IMR-90 (cell line): Measurements from ENCODE around the gene TNS3. TPM values are rescaled to one million over a fixed set of nuclear protein-coding genes. Genes with fewer than 3 reads are reported as not detected.
A peak's percentile ranks its signal among the peaks of the same experiment; 100 is the strongest.

Source experiments
- ATAC-seq: fragments of 200-7000 bp; cut with Tn5 transposase; 2 replicates; pipeline ENCODE4 v1.9.1; 2020; ENCODE audit warnings: low read depth, mild to moderate bottlenecking, moderate library complexity
- BruUV-seq: library from RNA; stranded (reverse); fragments of 400-500 nt; replicated peaks from 2 replicates; lab custom pipeline; 2021; lab: Mats Ljungman, UMichigan
- CTCF ChIA-PET: fragments of 300-600 bp; formaldehyde crosslinking; extraction: SDS; loops from one replicate; lab custom pipeline; 2021; ENCODE audit warnings: antibody characterized with exemption; lab: Yijun Ruan, JAX
- POLR2A ChIA-PET: fragments of 300-600 bp; sonication (Branson Sonifier 250); formaldehyde crosslinking; loops from one replicate; lab custom pipeline; 2022; ENCODE audit warnings: antibody characterized with exemption; ENCODE audit not compliant: unreplicated experiment; lab: Charles Lee
- DNase-seq: peaks from one replicate; pipeline ENCODE4 v3.0.0; 2013
- H2AFZ ChIP-seq: replicated peaks from 2 replicates; pipeline ENCODE3; 2013; ENCODE audit warnings: low read length, mild to moderate bottlenecking; ENCODE audit not compliant: poor library complexity
- H2AK5ac ChIP-seq: 2 replicates; pipeline ENCODE4 v1.6.1; 2013; ENCODE audit warnings: low read depth, low read length, inconsistent platforms
- H2AK9ac ChIP-seq: replicated peaks from 2 replicates; pipeline ENCODE3; 2013; ENCODE audit warnings: mild to moderate bottlenecking, low read depth, low read length, moderate library complexity; ENCODE audit not compliant: poor library complexity
- H2BK120ac ChIP-seq: 2 replicates; pipeline ENCODE4 v1.6.1; 2013; ENCODE audit warnings: low read depth, low read length, inconsistent platforms
- H2BK15ac ChIP-seq: 3 replicates; pipeline ENCODE4 v1.6.1; 2013; ENCODE audit warnings: low read depth, low read length, inconsistent platforms
- H2BK20ac ChIP-seq: 2 replicates; pipeline ENCODE4 v1.6.1; 2013; ENCODE audit warnings: low read depth, mild to moderate bottlenecking, inconsistent platforms, low read length, moderate library complexity
- H2BK5ac ChIP-seq: 2 replicates; pipeline ENCODE4 v1.6.1; 2013; ENCODE audit warnings: mild to moderate bottlenecking, low read depth, low read length, inconsistent platforms; ENCODE audit not compliant: poor library complexity, severe bottlenecking
- H3K14ac ChIP-seq: replicated peaks from 2 replicates; pipeline ENCODE4 v1.6.1; 2013; ENCODE audit warnings: low read depth, low read length, inconsistent platforms
- H3K18ac ChIP-seq: 2 replicates; pipeline ENCODE4 v1.6.1; 2013; ENCODE audit warnings: low read depth, low read length, control low read depth
- H3K23ac ChIP-seq: 2 replicates; pipeline ENCODE4 v1.6.1; 2013; ENCODE audit warnings: low read depth, low read length, inconsistent platforms
- H3K27ac ChIP-seq: 2 replicates; pipeline ENCODE4 v1.5.1; 2013; ENCODE audit warnings: mild to moderate bottlenecking, control low read depth, low read length; ENCODE audit not compliant: insufficient read depth
- H3K27me3 ChIP-seq: 2 replicates; pipeline ENCODE4 v1.6.1; 2013; ENCODE audit warnings: low read length; ENCODE audit not compliant: control insufficient read depth, insufficient read depth
- H3K36me3 ChIP-seq: 2 replicates; pipeline ENCODE4 v1.6.1; 2013; ENCODE audit warnings: low read length, mixed read lengths; ENCODE audit not compliant: control insufficient read depth, insufficient read depth
- H3K4ac ChIP-seq: 2 replicates; pipeline ENCODE4 v1.6.1; 2013; ENCODE audit warnings: low read depth, low read length, inconsistent platforms
- H3K4me1 ChIP-seq: 2 replicates; pipeline ENCODE4 v1.6.1; 2013; ENCODE audit warnings: low read length, mixed read lengths; ENCODE audit not compliant: control insufficient read depth, insufficient read depth
- H3K4me2 ChIP-seq: 2 replicates; pipeline ENCODE4 v1.6.1; 2013; ENCODE audit warnings: low read depth, mild to moderate bottlenecking, control low read depth, low read length, moderate library complexity
- H3K4me3 ChIP-seq: 2 replicates; pipeline ENCODE4 v1.5.1; 2013; ENCODE audit warnings: low read depth, mild to moderate bottlenecking, control low read depth, low read length, moderate library complexity; ENCODE audit not compliant: insufficient read depth
- H3K56ac ChIP-seq: 2 replicates; pipeline ENCODE4 v1.6.1; 2013; ENCODE audit warnings: low read length, inconsistent platforms; ENCODE audit not compliant: insufficient read depth; ENCODE audit errors: extremely low read depth
- H3K79me1 ChIP-seq, 2 experiments: 2 replicates each; pipeline ENCODE4 v1.6.1; 2013; ENCODE audit warnings: low read length in 2 of 2, inconsistent platforms in 1 of 2, low read depth in 1 of 2
- H3K9ac ChIP-seq: 2 replicates; pipeline ENCODE4 v1.6.1; 2013; ENCODE audit warnings: low read depth, low read length, control low read depth
- H3K9me1 ChIP-seq: 2 replicates; pipeline ENCODE4 v1.6.1; 2013; ENCODE audit warnings: low read length, inconsistent platforms; ENCODE audit not compliant: insufficient read depth
- H3K9me3 ChIP-seq: 2 replicates; pipeline ENCODE4 v1.6.1; 2013; ENCODE audit warnings: low read length; ENCODE audit not compliant: control insufficient read depth, insufficient read depth
- H4K20me1 ChIP-seq: 2 replicates; pipeline ENCODE4 v1.6.1; 2013; ENCODE audit warnings: low read length, inconsistent platforms; ENCODE audit not compliant: insufficient read depth
- H4K5ac ChIP-seq: 2 replicates; pipeline ENCODE4 v1.6.1; 2013; ENCODE audit warnings: mild to moderate bottlenecking, low read depth, low read length, control low read depth
- H4K8ac ChIP-seq, 2 experiments: 2 replicates each; pipeline ENCODE4 v1.6.1; 2013; ENCODE audit warnings: low read depth in 2 of 2, low read length in 2 of 2, control low read depth in 1 of 2, inconsistent platforms in 1 of 2
- H4K91ac ChIP-seq: 2 replicates; pipeline ENCODE4 v1.6.1; 2013; ENCODE audit warnings: low read depth, low read length, inconsistent platforms; ENCODE audit not compliant: insufficient read depth
- CHD1 ChIP-seq: IDR thresholded peaks from 2 replicates; pipeline ENCODE4 v1.6.1; 2012; ENCODE audit warnings: low read depth, low read length, improper control_type of control experiment
- MAFK ChIP-seq: IDR thresholded peaks from 2 replicates; pipeline ENCODE4 v1.6.1; 2012; ENCODE audit warnings: low read depth, low read length, improper control_type of control experiment
- SMC3 ChIP-seq: fragments of 150-350 bp; IDR thresholded peaks from 2 replicates; pipeline ENCODE4 v1.6.1; 2016; ENCODE audit warnings: low read depth, mild to moderate bottlenecking, antibody characterized with exemption, low read length, moderate library complexity
- WGBS, 2 experiments: methylation state at CpG; one replicate each; pipeline versions ENCODE4 v1.1.5 to v1.1.7; 2013; ENCODE audit warnings: missing lambda C conversion rate in 2 of 2; ENCODE audit not compliant: insufficient read length in 1 of 2; ENCODE audit errors: extremely low coverage in 2 of 2; 5-methylcytosine and 5-hydroxymethylcytosine counted together
- dilution Hi-C: fragments of 300-500 bp; cut with HindIII; formaldehyde crosslinking; loops from one replicate; pipeline ENCODE4 v1.14.3; 2018; ENCODE audit warnings: low sequenced_read_pairs; ENCODE audit not compliant: unreplicated experiment
- in situ Hi-C: fragments of 300-500 bp; cut with MboI; formaldehyde crosslinking; loops from 3 replicates; pipeline ENCODE4 v1.14.3; 2019; ENCODE audit warnings: low sequenced_read_pairs, inconsistent platforms, mixed read lengths
- intact Hi-C: fragments of 100-400 bp; cut with micrococcal nuclease; formaldehyde crosslinking; loops from 2 replicates; pipeline ENCODE4 v1.10.0; 2022
- polyA plus RNA-seq, 3 experiments: library from polyadenylated mRNA; depleted of rRNA; stranded (reverse); fragments of >200 nt; gene quantifications; 2 replicates each; pipeline ENCODE4 v1.2.3, GENCODE V29; 2012; ENCODE audit warnings: low replicate concordance in 1 of 3
- total RNA-seq: library from RNA; depleted of rRNA; stranded (reverse); fragments of >200 nt; gene quantifications from 2 replicates; pipeline ENCODE4 v1.2.3, GENCODE V29; 2012

Gene TNS3
- total and polyA plus RNA-seq, 2 of the 4 experiments (the other 2 are of a cell fraction): 64.3 to 79.2 TPM

- Histone ChIP-seq H3K36me3 (peaks cover 32% of the 10 kb centered on the region), H3K9ac (no peak overlapping the region), H2AK5ac (peak overlapping the region; percentile 41; the same call in 1 of the 2 replicates), H4K5ac (peak overlapping the region; percentile 79; the same call in 1 of the 2 replicates), H3K9me1 (peaks cover 74% of the 10 kb centered on the region), H3K23ac (peak overlapping the region; percentile 46; the same call in 1 of the 2 replicates), H3K9me3 (no peaks in the 10 kb centered on the region), H3K4me2 (no peak overlapping the region), H3K4me3 (no peak overlapping the region), H3K4me1 (peaks cover 46% of the 10 kb centered on the region), H4K8ac (peak overlapping the region in 1 of 2 experiments; percentile 34; a peak in 1 of 4 replicates), H3K18ac (peak overlapping the region; percentile 79; the same call in 1 of the 2 replicates), H3K79me1 (peaks cover 56 to 98% of the 10 kb centered on the region in 2 experiments), H2AK9ac (no peak overlapping the region), H3K27ac (peak overlapping the region; percentile 87; the same call in 1 of the 2 replicates), H2BK120ac (peak overlapping the region; percentile 56; the same call in 1 of the 2 replicates), H3K4ac (peak overlapping the region; percentile 70), H2BK20ac (no peak overlapping the region), H3K14ac (peak overlapping the region; percentile 75), H2AFZ (no peak overlapping the region), H3K56ac (no peak overlapping the region), H2BK5ac (no peak overlapping the region), H2BK15ac (no peak overlapping the region), H3K27me3 (no peaks in the 10 kb centered on the region), H4K20me1 (peaks cover 36% of the 10 kb centered on the region), H4K91ac (peak overlapping the region; percentile 69; the same call in 1 of the 2 replicates)
- ATAC-seq: no peak
- TF ChIP-seq CHD1: no peak
- no peak for TF ChIP-seq MAFK
- no peak for TF ChIP-seq SMC3
- no peak for DNase-seq
- CTCF ChIA-PET: no interaction called here
- intact Hi-C loops (no loop called here), dilution Hi-C loops (no loop called here), in situ Hi-C loops (no loop called here)
- WGBS, 2 experiments: 100% methylated on average over 1 of the region's 14 CpGs; no CpG with 5 or more reads in 1 of the 2 experiments
- BruUV-seq: no TSS peak
- POLR2A ChIA-PET: no interaction called here
These were observed 77.2 kb downstream of the TNS3 start for GRCh38 chr7:47504551-47505311.
